Activated CD4-positive, alpha-beta T cell treated with anti-CD3 and anti-CD28 coated beads, Interleukin-2, amount 10 ng/mL, durations not matched to agents 24 days and 14 days (primary cell): ENCODE measurements around the gene CIBAR2. TPM values are rescaled to one million over a fixed set of nuclear protein-coding genes. Genes with fewer than 3 reads are reported as not detected.
"Not testable (repeated sequence)": the region's sequence is repeated elsewhere in the genome, so short reads cannot be mapped to it uniquely, and the experiment has no call there.

ENCODE experiments used
- DNase-seq: peaks from one replicate; pipeline ENCODE4 v3.0.0; 2022
- H3K27ac Mint-ChIP-seq: one replicate; pipeline ENCODE4 v1.8.0; 2022; ENCODE audit warnings: mild to moderate bottlenecking, mixed read lengths
- H3K27me3 Mint-ChIP-seq: one replicate; pipeline ENCODE4 v1.8.0; 2022; ENCODE audit warnings: mixed read lengths
- H3K36me3 Mint-ChIP-seq: one replicate; pipeline ENCODE4 v1.8.0; 2022; ENCODE audit warnings: low read depth, mild to moderate bottlenecking, mixed read lengths
- H3K4me1 Mint-ChIP-seq: one replicate; pipeline ENCODE4 v1.8.0; 2021; ENCODE audit warnings: mixed read lengths
- H3K4me3 Mint-ChIP-seq: one replicate; pipeline ENCODE4 v1.8.0; 2022; ENCODE audit warnings: mild to moderate bottlenecking, moderate library complexity, mixed read lengths
- H3K9me3 Mint-ChIP-seq: one replicate; pipeline ENCODE4 v1.8.0; 2021; ENCODE audit warnings: mixed read lengths
- intact Hi-C: fragments of 100-400 bp; cut with micrococcal nuclease; formaldehyde crosslinking; loops from one replicate; pipeline ENCODE4 v1.15.1; 2023
- total RNA-seq: library from RNA; stranded (reverse); gene quantifications from 2 replicates; pipeline ENCODE4 v1.2.3, GENCODE V29; 2022

The CIBAR2 gene
- total RNA-seq, 1 donor from 2014 or later: not detected

DNA sequence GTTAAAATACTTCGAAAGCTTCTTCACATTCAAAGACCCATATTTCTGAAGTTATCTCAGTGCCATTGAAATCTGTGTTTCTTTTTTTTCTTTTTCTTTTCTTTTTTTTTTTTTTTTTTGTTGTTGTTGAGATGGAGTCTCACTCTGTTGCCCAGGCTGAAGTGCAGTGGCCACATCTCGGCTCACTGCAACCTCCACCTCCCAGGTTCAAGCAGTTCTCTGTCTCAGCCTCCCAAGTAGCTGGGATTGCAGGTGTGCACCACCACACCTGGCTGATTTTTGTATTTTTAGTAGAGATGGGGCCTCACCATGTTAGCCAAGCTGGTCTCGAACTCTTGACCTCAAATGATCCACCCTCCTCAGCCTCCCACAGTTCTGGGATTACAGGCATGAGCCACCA, 58.0 kb downstream of the CIBAR2 start:
- DNase-seq, H3K27ac Mint-ChIP-seq, intact Hi-C loops, H3K27me3 Mint-ChIP-seq, H3K4me3 Mint-ChIP-seq, H3K36me3 Mint-ChIP-seq, H3K9me3 Mint-ChIP-seq: not testable (repeated sequence)
- H3K4me1 Mint-ChIP-seq: peaks cover 35% of the 10 kb centered on the region

DNA sequence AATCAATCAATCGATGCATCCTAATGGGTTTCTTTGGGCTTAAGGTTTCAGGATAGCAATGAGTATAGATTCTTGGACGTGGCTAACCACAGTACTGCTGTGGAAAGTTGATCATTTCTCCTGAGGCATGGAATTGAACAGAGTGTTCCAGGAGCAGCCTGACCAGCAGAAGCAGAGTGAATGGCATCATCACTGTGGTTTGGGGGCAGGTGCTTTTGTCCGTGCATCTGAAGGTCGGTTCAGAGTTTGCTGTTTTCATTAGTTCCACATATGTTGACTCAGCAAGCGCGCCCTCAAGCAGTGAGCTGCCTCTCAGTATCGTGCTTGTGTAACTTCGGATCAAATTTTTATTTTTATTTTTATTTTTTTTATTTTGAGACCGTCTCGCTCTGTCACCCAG, 59.7 kb downstream of the CIBAR2 start:
- no peak overlapping the region for H3K27ac Mint-ChIP-seq
- no peaks in the 10 kb centered on the region for H3K27me3 Mint-ChIP-seq
- H3K4me1 Mint-ChIP-seq: peaks cover 34% of the 10 kb centered on the region
- DNase-seq: no peak
- no peak overlapping the region for H3K4me3 Mint-ChIP-seq
- H3K36me3 Mint-ChIP-seq: peaks cover 5% of the 10 kb centered on the region
- H3K9me3 Mint-ChIP-seq: no peaks in the 10 kb centered on the region
- intact Hi-C loops: no loop called here

DNA sequence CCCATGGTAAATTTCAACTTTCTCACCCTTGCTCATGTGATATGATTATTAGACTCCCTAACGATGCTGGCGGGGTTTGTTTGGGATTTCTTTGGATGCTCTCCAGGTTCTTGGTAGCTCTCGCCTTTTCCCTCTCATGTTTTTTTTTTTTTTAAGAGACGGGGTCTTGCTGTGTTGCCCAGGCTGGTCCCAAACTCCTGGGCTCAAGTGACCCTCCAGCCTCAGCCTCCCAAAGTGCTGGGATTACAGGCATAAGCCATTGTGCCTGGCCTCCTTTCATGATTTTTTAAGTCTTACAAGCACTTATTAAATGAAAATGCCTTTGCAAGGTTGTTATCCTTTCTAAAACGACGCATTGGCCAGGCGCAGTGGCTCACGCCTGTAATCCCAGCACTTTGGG, 60.6 kb downstream of the CIBAR2 start:
- Mint-ChIP-seq H3K27me3 (no peaks in the 10 kb centered on the region), H3K27ac (no peak overlapping the region), H3K9me3 (no peaks in the 10 kb centered on the region), H3K36me3 (peaks cover 5% of the 10 kb centered on the region), H3K4me1 (peaks cover 29% of the 10 kb centered on the region), H3K4me3 (no peak overlapping the region)
- intact Hi-C loops: no loop called here
- no peak for DNase-seq

DNA sequence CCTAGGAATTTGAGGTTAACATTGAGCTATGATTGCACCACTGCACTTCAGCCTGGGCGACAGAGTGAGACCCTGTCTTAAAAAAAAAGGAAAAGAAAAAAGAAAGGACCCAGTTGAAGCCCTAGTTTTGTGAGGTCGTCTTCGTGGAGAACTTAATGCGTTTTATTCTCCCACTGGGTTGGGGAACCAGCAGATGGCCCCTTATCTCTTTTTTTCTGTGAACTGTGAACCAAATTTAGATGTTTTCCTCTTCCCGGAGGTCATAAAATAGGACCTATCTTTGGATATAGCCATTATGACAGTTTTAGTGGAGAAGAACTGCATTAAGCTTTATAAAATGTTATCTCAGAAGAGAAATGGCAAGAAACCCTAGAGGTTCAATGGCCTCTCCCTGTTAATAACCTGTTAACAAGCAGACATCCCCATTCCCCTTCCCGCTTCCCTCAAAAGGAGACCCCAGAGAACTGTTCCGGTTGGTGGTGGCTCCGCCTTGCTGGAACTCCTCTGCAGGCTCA, 61.1 kb downstream of the CIBAR2 start:
- no peaks in the 10 kb centered on the region for H3K9me3 Mint-ChIP-seq
- H3K36me3 Mint-ChIP-seq: peaks cover 5% of the 10 kb centered on the region
- H3K4me1 Mint-ChIP-seq: peaks cover 23% of the 10 kb centered on the region
- no peaks in the 10 kb centered on the region for H3K27me3 Mint-ChIP-seq
- no peak overlapping the region for H3K27ac Mint-ChIP-seq
- no peak overlapping the region for H3K4me3 Mint-ChIP-seq
- DNase-seq: no peak
- intact Hi-C loops: no loop called here

DNA sequence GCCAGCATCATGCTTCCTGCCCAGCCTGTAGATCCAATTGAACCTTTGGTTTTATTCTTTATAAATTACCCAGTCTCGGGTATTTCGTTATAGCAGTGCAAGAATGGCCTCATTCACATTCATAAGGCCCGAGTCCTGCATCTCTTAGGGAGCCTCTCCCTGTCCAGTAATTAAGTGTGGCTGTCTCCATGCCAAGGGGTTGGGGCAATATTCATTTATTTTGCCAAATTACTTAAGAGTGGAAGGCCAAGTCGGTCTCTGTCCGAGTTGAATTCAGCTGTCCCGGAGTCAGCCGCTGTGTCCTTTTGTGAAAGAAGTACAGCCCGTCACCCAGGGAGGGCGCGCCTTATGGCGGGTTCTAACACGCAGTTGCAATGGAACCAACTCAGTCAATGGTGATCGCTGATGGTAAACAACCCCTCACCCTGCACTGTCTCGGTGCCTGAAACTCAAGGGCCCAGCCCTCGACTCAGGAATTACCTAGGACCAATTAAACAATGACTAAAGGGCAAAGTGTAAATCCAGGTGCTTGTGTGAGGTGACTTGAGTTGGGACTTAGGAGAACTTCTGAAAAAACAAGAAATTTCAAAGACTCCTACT, 62.5 kb downstream of the CIBAR2 start:
- Mint-ChIP-seq H3K27ac (no peak overlapping the region), H3K4me3 (no peak overlapping the region), H3K27me3 (no peaks in the 10 kb centered on the region), H3K9me3 (no peaks in the 10 kb centered on the region), H3K36me3 (peaks cover 5% of the 10 kb centered on the region), H3K4me1 (peaks cover 10% of the 10 kb centered on the region)
- intact Hi-C loops: no loop called here
- DNase-seq: no peak

DNA sequence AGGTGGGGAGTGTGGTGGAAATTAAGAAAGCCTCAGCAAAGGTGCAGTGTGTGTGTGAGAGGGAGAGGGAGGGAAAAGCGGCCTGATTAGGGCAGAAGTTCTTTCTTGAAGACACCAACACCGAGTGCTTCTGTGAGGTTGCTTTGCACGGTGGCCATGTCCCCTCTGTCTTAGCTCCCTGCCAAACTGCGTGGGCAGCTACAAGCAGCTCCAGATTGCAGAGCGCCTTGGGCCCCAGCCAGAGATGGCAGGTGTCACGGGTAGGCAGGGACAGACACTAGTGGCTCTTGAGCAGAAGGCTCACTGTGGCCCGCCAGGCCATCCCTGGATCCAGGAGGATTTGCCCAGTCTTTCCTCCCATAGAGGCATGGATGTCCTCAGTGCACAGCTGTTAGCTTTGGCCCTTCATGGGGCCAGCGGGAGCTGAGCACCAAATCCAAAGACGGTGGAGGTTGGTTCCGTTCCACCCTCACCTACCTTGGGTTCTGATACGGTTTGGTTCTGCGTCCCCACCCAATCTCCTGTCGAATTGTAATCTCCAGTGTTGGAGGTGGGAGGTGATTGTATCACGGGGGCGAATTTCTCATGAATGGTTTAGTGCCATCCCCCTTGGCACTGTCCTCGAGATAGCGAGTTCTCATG, 63.2 kb downstream of the CIBAR2 start:
- intact Hi-C loops: no loop called here
- Mint-ChIP-seq H3K27ac (no peak overlapping the region), H3K36me3 (peaks cover 6% of the 10 kb centered on the region), H3K9me3 (no peaks in the 10 kb centered on the region), H3K27me3 (no peaks in the 10 kb centered on the region), H3K4me1 (peaks cover 9% of the 10 kb centered on the region), H3K4me3 (no peak overlapping the region)
- no peak for DNase-seq

Other genes starting within 250 kb of the CIBAR2 start
- gene ZDHHC7, start 100.9 kb downstream of the CIBAR2 start, total RNA-seq: 28.9 and 30.8 TPM in 2 replicates
- 10.6 and 12.1 TPM in 2 replicates for gene KIAA0513, start 84.7 kb downstream of the CIBAR2 start, total RNA-seq